HG03175 (cell line): ENCODE data around the gene EPHA6.

Experiments used
- ATAC-seq: cut with Tn5 transposase; IDR thresholded peaks from one replicate; pipeline ENCODE4 v1.9.1; 2021; ENCODE audit warnings: mild to moderate bottlenecking, moderate library complexity; ENCODE audit not compliant: unreplicated experiment

The EPHA6 gene

GRCh38 chr3:96813820-96814650, at the start of gene EPHA6:
Gene EPHA6 (plus strand): TSS chr3:96814594.
- ATAC-seq = peak; percentile 18

- ATAC-seq = no peak
Measured at GRCh38 chr3:96776818-96777217, 37.6 kb upstream of the EPHA6 start.

GRCh38 chr3:96779810-96780209, 34.6 kb upstream of the EPHA6 start:
- no peak for ATAC-seq

GRCh38 chr3:96796101-96796500, 18.3 kb upstream of the EPHA6 start:
- no peak for ATAC-seq

GRCh38 chr3:96803870-96804269, 10.5 kb upstream of the EPHA6 start:
- no peak for ATAC-seq

- no peak for ATAC-seq
Measured at GRCh38 chr3:96806341-96806740, 8.1 kb upstream of the EPHA6 start.

- ATAC-seq = peak; percentile 95
Measured at GRCh38 chr3:96813134-96813819, 1.1 kb upstream of the EPHA6 start.

- no peak for ATAC-seq
Measured at GRCh38 chr3:96814651-96815567, 515 bp downstream of the EPHA6 start.

GRCh38 chr3:96831175-96831574, 16.8 kb downstream of the EPHA6 start:
- no peak for ATAC-seq

- ATAC-seq = no peak
Measured at GRCh38 chr3:96833301-96833700, 18.9 kb downstream of the EPHA6 start.

GRCh38 chr3:96836153-96836915, 21.9 kb downstream of the EPHA6 start:
- ATAC-seq = no peak

GRCh38 chr3:96843505-96844203, 29.3 kb downstream of the EPHA6 start:
- ATAC-seq = no peak

- no peak for ATAC-seq
Measured at GRCh38 chr3:96844204-96844514, 29.8 kb downstream of the EPHA6 start.

- no peak for ATAC-seq
Measured at GRCh38 chr3:96852849-96853248, 38.5 kb downstream of the EPHA6 start.

- no peak for ATAC-seq
Measured at GRCh38 chr3:96860882-96861281, 46.5 kb downstream of the EPHA6 start.

GRCh38 chr3:96863129-96863740, 48.8 kb downstream of the EPHA6 start:
- ATAC-seq = peak; percentile 61

GRCh38 chr3:96865605-96866004, 51.2 kb downstream of the EPHA6 start:
- no peak for ATAC-seq

GRCh38 chr3:96869316-96869715, 54.9 kb downstream of the EPHA6 start:
- no peak for ATAC-seq

- ATAC-seq = no peak
Measured at GRCh38 chr3:96877510-96877909, 63.1 kb downstream of the EPHA6 start.

- ATAC-seq = no peak
Measured at GRCh38 chr3:96900031-96900430, 85.6 kb downstream of the EPHA6 start.
